K562 (cell line): ENCODE results near the gene NUP43. TPM values are rescaled to one million over a fixed set of nuclear protein-coding genes. Genes with fewer than 3 reads are reported as not detected.

Experiments used
- CCAR2 ChIP-seq: fragments of 200-400 bp; formaldehyde crosslinking; IDR thresholded peaks from 2 replicates; pipeline ENCODE4 v1.6.1; 2017; ENCODE audit warnings: mild to moderate bottlenecking, low read depth, low read length
- ELF1 ChIP-seq: fragments of 200-800 bp; sonication (Bioruptor generic); IDR thresholded peaks from 2 replicates; pipeline ENCODE4 v1.6.1; 2016; ENCODE audit warnings: missing genetic modification characterization, missing compliant biosample characterization
- GABPB2 ChIP-seq: fragments of 250-450 bp; sonication (Bioruptor Pico); conservative IDR thresholded peaks from 2 replicates; pipeline ENCODE4 v1.5.1; 2021; ENCODE audit warnings: mild to moderate bottlenecking
- GATA2 ChIP-seq: sonication (generic); formaldehyde crosslinking; IDR thresholded peaks from 2 replicates; pipeline ENCODE4 v1.4.0; 2020; ENCODE audit warnings: mild to moderate bottlenecking, missing genetic modification reagents
- PHTF2 ChIP-seq: fragments of 250-450 bp; sonication (Bioruptor Pico); IDR thresholded peaks from 2 replicates; pipeline ENCODE4 v1.5.0; 2021; ENCODE audit warnings: mild to moderate bottlenecking
- PTBP1 ChIP-seq: fragments of 200-400 bp; formaldehyde crosslinking; IDR thresholded peaks from 2 replicates; pipeline ENCODE4 v1.6.1; 2017; ENCODE audit warnings: low read depth, low read length
- SMAD2 ChIP-seq: fragments of 150-350 bp; IDR thresholded peaks from 2 replicates; pipeline ENCODE4 v1.6.1; 2014; ENCODE audit warnings: low read depth, mild to moderate bottlenecking, low read length
- SMAD3 ChIP-seq: fragments of 450-650 bp; formaldehyde crosslinking; conservative IDR thresholded peaks from 2 replicates; pipeline ENCODE4 v1.4.0; 2020; ENCODE audit warnings: mild to moderate bottlenecking
- SMARCB1 ChIP-seq: IDR thresholded peaks from 2 replicates; pipeline ENCODE4 v1.6.1; 2011; ENCODE audit warnings: improper control_type of control experiment, low read depth; ENCODE audit not compliant: insufficient read length
- TCF3 ChIP-seq: sonication (generic); formaldehyde crosslinking; IDR thresholded peaks from 2 replicates; pipeline ENCODE4 v1.4.0; 2020; ENCODE audit warnings: mild to moderate bottlenecking, missing genetic modification reagents
- XRCC3 ChIP-seq: fragments of 450-650 bp; IDR thresholded peaks from 2 replicates; pipeline ENCODE4 v1.6.1; 2017; ENCODE audit warnings: mild to moderate bottlenecking, moderate library complexity
- XRCC4 ChIP-seq: IDR thresholded peaks from one replicate; pipeline ENCODE4 v1.6.1; 2011; ENCODE audit not compliant: insufficient read depth, insufficient read length; ENCODE audit errors: extremely low read depth
- ZFPM2 ChIP-seq: fragments of 250-450 bp; sonication (Bioruptor Pico); IDR thresholded peaks from 2 replicates; pipeline ENCODE4 v1.5.1; 2022; ENCODE audit warnings: mild to moderate bottlenecking
- ZNF133 ChIP-seq: fragments of 250-450 bp; sonication (Bioruptor Pico); IDR thresholded peaks from 2 replicates; pipeline ENCODE4 v1.4.0; 2020; ENCODE audit warnings: mild to moderate bottlenecking
- ZNF274 ChIP-seq: IDR thresholded peaks from 2 replicates; pipeline ENCODE4 v1.6.1; 2011; ENCODE audit warnings: low read depth, mild to moderate bottlenecking, low read length, moderate library complexity, borderline replicate concordance
- polyA plus RNA-seq, 8 experiments: library from polyadenylated mRNA; depleted of rRNA in 4 of 8; stranded (reverse) in 5 of 8; unstranded in 3 of 8; fragments of >200 nt; fragmentation: Nextera tagmentation in 2 of 8; fragmentation: Illumina TruSeq in 1 of 8; extraction: Ambion mirVana in 2 of 8; extraction: Trizol in 1 of 8; gene quantifications; 2 replicates each; pipeline versions ENCODE4 v1.2.1 to v1.2.3, GENCODE V29; 2011 to 2014; ENCODE audit warnings: inconsistent platforms in 1 of 8, missing spikeins in 1 of 8
- total RNA-seq, 7 experiments: library from RNA; depleted of rRNA in 6 of 7; stranded (reverse); fragments of >200 nt in 6 of 7; fragmentation: Illumina TruSeq in 2 of 7; extraction: Trizol in 2 of 7; gene quantifications; 2 replicates each; pipeline versions ENCODE4 v1.2.1 to v1.2.3, GENCODE V29; 2011 to 2021; ENCODE audit warnings: low replicate concordance in 1 of 7
- TF ChIP-seq, protein P1 (sequence below): IDR thresholded peaks from 2 replicates; pipeline ENCODE4 v1.6.1; 2012; ENCODE audit warnings: low read depth, low read length, improper control_type of control experiment, borderline replicate concordance
- TF ChIP-seq, protein P2 (sequence below): IDR thresholded peaks from 2 replicates; pipeline ENCODE4 v1.6.1; 2011; ENCODE audit warnings: borderline replicate concordance, low read depth, mild to moderate bottlenecking, moderate library complexity, low read length; ENCODE audit not compliant: insufficient read depth, poor library complexity, severe bottlenecking

NUP43 gene
- total and polyA plus RNA-seq, 9 of the 15 experiments (the other 6 are each of a cell fraction or from before 2014, with no cell fraction given) = 28.9 to 136 (median 67.4) TPM

DNA sequence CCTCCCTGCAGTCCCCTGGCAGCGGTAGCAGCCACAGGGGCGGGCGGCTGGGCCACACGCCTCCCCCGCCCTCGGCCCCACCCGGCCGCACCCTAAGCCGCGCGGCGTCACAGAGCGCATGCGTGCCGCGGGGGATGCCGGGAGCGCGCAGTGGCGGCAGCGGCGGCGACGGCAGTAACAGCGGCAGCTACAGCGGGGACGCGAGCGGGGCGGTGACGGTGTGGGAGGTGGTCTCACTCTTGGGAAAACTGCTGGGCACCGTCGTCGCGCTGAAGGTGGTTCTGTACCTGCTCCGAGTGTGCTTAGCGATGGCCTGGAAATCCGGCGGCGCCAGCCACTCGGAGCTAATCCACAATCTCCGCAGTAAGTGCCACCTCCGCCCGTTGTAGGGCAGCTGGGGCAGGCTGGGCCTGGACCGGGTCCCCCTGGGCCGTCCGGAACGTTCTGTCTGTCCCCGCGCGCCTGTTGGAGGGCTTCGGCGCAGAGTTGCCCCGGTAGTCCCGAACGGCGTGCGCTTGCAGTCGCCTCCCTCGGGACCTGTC is 3.3 kb upstream of the NUP43 start, which contains the start of gene PCMT1 (continued):
- TF ChIP-seq GABPB2 (CRISPR knock-in tag) (no peak), CCAR2 (no peak), PTBP1 (no peak), ZFPM2 (CRISPR knock-in tag) (peak; percentile 82; the same call in 1 of the 2 replicates), ELF1 (0 out of 2 replicates have a peak, but pooled peaks have one; percentile 57), SMAD2 (no peak), ZNF274 (no peak), PHTF2 (CRISPR knock-in tag) (no peak; the same call in 1 of the 2 replicates), XRCC3 (no peak), ZNF133 (CRISPR knock-in tag) (no peak), SMAD3 (no peak), XRCC4 (no peak), SMARCB1 (no peak), TCF3 (CRISPR knock-in tag) (no peak; the same call in 1 of the 2 replicates), GATA2 (CRISPR knock-in tag) (no peak)
- TF ChIP-seq, protein P1, sequence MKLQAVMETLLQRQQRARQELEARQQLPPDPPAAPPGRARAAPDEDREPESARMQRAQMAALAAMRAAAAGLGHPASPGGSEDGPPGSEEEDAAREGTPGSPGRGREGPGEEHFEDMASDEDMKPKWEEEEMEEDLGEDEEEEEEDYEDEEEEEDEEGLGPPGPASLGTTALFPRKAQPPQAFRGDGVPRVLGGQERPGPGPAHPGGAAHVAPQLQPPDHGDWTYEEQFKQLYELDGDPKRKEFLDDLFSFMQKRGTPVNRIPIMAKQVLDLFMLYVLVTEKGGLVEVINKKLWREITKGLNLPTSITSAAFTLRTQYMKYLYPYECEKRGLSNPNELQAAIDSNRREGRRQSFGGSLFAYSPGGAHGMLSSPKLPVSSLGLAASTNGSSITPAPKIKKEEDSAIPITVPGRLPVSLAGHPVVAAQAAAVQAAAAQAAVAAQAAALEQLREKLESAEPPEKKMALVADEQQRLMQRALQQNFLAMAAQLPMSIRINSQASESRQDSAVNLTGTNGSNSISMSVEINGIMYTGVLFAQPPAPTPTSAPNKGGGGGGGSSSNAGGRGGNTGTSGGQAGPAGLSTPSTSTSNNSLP = no peak
- TF ChIP-seq, protein P2, sequence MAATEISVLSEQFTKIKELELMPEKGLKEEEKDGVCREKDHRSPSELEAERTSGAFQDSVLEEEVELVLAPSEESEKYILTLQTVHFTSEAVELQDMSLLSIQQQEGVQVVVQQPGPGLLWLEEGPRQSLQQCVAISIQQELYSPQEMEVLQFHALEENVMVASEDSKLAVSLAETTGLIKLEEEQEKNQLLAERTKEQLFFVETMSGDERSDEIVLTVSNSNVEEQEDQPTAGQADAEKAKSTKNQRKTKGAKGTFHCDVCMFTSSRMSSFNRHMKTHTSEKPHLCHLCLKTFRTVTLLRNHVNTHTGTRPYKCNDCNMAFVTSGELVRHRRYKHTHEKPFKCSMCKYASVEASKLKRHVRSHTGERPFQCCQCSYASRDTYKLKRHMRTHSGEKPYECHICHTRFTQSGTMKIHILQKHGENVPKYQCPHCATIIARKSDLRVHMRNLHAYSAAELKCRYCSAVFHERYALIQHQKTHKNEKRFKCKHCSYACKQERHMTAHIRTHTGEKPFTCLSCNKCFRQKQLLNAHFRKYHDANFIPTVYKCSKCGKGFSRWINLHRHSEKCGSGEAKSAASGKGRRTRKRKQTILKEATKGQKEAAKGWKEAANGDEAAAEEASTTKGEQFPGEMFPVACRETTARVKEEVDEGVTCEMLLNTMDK = no peak
